SKM-1 treated with dmso at 0.1 percent for 144 hours (cell line): Measurements from ENCODE around the gene SMURF2.
A peak's percentile ranks its signal among the peaks of the same experiment; 100 is the strongest.
"Not testable (repeated sequence)": the region's sequence is repeated elsewhere in the genome, so short reads cannot be mapped to it uniquely, and the experiment has no call there.

Experiments
- DNase-seq: peaks from one replicate; lab custom pipeline; 2025; ENCODE audit not compliant: unreplicated experiment; lab: John Stamatoyannopoulos, UW

The SMURF2 gene

DNA sequence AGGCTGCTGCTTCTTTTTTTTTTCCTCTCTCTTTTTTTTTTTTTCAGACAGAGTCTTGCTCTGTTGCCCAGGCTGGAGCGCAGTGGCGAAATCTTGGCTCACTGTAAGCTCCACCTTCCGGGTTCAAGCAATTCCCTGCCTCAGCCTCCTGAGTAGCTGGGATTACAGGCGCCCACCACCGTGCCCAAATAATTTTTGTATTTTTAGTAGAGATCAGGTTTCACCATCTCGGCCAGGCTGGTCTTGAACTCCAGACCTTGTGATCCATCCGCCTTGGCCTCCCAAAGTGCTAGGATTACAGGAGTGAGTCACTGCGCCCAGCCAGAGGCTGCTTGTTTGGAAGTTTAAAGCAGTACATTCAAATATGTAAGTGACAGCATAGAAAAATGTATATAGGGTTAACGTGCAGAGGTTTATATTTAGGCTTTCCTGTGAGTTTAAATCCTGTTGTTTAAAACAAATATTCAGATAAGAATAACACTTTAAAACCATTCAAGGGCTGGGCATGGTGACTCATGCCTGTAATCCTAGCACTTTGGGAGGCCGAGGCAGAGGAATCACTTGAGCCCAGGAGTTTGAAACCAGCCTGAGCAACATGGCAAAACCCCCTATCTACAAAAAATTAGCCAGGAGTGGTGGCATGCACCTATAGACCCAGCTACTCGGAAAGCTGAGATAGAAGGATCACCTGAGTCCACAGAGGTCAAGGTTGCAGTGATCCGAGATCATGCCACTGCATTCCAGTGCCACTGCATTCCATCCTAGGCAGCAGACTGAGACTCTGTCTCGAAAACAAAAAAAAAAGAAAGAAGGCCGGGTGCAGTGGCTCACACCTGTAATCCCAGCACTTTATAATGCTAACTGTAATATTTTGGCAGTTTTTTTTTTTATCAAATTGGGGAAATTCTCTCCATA, 6.0 kb upstream of the SMURF2 start:
- not testable (repeated sequence) for DNase-seq

DNA sequence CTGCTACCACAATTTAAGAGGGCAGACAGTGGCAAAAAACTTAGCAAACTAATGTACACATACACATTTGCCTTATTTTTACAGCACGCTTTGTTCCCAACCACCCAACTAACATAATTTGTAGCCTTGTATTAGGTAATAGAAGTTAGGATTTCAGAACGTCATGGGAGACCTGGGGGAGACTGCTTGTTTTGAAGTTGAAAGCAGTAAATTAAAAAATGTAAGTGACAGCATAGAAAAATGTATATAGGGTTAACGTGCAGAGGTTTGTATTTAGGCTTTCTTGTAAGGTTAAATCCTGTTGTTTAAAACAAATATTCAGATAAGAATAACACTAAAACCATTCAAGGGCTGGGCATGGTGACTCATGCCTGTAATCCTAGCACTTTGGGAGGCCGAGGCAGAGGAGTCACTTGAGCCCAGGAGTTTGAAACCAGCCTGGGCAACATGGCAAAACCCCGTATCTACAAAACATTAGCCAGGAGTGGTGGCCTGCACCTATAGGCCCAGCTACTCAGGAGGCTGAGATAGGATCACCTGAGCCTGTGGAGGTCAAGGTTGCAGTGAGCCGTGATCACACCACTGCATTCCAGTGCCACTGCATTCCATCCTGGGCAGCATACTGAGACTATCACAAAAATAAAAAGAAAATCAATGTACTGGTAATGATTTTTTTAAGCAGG, 2.3 kb upstream of the SMURF2 start:
- DNase-seq: not testable (repeated sequence)

DNA sequence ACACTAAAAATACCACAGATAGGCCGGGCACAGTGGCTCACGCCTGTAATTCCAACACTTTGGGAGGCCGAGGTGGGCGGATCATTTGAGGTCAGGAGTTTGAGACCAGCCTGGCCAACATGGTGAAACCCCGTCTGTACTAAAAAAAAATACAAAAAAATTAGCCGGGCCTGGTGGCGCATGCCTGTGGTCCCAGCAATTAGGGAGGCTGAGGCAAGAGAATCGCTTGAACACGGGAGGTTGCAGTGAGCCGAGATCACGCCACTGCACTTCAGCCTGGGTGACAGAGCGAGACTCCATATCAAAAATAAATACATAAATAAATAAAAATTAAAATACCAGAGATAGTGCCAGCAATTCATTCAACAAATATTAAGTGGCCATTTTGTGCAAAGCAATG, 1.7 kb upstream of the SMURF2 start:
- not testable (repeated sequence) for DNase-seq

DNA sequence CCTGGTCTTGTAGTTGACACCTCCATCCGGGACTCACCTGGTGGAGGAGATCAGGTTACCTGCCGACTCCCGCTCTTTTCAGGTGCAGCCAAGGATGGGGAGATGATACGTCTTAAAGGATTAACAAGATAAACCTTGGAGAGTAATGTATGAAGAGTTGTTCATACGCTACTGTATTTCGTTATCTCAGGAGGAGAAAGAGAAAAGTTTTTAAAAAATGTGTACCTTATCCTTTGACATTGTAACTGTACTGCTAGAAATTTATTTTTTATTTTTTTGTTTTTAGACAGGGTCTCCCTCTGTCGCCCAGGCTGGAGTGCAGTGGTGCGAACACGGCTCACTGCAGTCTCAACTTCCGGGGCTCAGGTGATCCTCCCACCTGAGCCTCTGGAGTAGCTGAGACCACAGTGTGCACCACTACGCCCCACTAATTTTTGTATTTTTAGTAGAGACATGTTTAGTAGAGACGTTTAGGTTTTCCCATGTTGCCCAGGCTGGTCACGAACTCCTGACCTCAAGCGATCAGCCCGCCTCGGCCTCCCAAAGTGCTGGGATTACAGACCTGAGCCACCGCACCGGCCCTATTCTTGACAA, 764 bp upstream of the SMURF2 start:
- no peak for DNase-seq

DNA sequence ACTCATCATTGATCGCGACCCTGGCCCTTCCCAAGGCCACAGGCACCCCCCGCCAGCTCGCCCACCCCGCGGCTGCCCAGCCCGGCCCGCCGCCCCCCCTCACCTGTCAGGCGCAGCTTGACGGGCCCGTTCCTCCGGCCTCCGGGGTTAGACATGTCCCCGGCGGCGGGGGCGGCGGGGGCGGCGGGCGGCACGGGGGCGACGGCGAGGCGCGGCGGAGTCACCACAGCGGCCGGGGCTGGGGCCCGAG, 456 bp downstream of the SMURF2 start:
- DNase-seq: no peak

DNA sequence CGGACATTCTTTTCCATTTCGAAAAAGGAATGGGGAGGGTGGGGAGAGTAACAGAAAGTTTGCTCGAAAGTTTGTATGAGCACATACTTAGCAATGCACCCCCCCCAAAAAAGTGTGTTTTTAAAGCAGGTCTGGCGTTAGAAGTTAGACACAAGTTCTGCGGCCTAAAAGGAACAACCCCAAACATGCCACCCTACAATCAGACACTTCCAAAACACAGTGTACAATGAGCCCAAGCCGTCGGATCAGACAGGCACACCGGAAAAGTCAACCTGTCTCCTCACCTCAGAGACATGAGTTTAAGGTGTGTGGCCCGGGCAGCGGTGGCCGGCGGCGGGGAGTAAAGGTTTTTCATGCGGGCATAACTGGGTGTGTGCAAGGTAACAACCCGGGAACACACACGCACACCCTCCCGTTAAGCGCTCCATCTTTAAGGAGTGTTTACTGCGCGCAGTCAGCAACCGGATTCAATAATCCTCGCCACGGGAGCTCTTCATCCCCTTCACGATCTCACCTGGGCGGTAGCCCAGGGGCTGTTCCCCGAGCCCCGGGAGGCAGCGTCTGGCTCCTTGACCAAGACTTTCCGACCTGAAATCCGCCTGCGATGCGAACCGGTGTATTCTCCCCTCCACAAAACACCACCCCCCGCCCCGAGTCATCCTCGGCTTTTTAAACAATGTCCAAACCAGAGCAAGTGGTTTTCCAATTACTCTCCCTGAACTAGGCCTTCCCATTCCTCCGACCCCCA, 955 bp downstream of the SMURF2 start:
- DNase-seq: not testable (repeated sequence)

DNA sequence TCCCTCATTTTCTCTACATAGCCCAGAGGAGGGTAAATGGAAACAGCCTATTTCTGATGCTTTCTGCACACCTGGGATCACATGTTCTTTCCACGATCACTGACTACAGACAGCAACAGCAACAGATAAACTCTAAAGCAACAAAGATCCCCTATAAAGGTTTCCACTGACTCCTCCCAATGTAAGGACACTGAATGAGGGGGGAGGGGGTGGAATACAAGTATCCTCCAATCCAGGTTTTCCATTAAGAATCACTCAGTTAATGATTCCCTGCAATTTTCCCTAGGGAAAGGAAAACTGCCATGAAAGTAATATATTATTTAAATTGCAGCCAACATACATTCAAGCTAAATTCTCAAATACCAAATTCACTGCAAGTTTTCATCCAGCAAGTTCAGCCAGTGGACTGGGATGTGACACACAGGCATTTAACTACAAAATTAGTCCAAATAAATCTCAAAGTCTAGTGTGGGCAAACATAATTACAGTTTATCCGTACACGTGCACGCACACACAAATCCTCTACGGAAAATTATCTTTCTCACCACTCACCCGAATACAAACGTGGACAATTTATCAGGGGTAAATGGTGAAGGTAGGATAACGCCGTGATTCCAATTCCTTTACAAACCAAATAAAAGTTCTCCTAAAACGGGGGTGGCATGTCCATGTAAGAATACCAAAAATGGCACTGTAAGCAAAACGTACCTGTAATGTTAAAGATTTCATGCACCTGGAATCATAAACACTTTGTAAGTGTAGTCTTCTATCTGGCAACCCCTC, 1.7 kb downstream of the SMURF2 start:
- not testable (repeated sequence) for DNase-seq

DNA sequence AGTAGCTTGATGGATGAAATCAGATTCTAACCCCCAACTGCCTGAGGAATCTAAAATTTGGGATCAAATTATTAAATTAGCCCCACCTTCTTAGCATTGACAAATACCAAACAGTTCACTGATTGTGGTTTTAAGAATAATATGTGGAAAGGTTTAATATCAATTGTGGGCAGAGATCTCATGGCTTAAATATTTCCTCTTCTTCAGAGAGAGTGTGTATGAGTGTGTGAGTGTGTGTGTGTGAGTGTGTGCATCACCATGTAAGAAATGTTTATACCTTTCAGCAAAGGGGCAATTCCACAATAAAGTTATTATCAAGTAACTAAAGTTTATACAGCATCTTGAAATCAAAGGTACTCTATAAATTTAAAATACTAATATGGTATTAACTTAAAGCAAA, 3.2 kb downstream of the SMURF2 start:
- DNase-seq: no peak

DNA sequence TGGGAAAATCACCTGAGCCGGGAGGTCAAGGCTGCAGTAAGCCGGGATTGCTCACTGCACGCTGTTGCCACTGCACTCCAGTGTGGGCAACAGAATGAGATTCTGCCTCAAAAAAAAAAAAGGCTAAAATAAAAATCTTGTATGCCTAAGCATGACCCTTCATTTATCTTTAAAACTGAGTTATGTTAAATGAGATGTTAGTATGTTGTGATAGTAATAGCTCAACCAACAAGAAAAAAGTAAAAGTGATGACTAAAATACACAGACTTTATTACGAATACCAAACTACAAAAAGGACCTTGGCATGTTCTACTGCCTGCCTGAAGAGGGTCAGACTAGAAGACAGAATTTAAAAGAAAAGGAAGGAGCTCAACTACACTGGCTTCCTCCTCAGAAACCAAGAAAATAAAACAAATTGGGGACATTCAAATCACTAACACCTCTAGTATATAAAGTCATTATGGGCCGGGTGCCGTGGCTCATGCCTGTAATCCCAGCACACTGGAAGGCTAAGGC, 4.4 kb downstream of the SMURF2 start:
- no peak for DNase-seq

DNA sequence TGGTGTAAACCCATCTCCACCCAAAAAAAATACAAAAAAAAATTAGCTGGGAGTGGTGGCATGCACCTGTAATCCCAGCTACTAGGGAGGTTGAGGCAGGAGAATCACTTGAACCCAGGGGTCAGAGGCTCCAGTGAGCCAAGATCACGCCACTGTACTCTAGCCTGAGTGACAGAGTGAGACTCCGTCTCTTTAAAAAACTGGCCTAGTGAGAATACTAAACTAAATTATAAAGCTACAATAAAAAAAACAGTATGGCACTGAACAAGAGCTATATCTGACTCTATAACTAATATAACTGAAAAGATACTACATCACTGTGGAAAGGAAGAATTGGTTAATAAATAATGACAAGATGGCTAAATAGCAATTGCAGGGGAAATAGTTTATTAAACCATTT, 6.4 kb downstream of the SMURF2 start:
- DNase-seq: no peak

DNA sequence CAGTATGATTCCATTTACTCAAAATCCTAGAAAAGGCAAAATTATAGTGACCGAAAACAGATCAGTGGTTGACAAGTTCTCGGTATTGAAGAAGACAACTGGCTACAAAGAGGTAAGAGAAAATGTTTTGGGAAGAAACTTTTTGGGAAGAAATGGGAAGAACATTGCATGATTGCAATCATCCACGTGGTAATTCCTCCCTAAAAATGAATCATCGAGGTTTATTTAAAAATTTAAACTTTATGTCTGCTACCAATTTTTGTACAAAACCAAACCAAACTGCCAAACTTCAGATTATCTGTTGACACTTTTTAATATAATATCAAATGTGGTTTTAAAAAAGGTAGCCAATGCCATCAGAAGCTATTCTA, 8.1 kb downstream of the SMURF2 start:
- no peak for DNase-seq

DNA sequence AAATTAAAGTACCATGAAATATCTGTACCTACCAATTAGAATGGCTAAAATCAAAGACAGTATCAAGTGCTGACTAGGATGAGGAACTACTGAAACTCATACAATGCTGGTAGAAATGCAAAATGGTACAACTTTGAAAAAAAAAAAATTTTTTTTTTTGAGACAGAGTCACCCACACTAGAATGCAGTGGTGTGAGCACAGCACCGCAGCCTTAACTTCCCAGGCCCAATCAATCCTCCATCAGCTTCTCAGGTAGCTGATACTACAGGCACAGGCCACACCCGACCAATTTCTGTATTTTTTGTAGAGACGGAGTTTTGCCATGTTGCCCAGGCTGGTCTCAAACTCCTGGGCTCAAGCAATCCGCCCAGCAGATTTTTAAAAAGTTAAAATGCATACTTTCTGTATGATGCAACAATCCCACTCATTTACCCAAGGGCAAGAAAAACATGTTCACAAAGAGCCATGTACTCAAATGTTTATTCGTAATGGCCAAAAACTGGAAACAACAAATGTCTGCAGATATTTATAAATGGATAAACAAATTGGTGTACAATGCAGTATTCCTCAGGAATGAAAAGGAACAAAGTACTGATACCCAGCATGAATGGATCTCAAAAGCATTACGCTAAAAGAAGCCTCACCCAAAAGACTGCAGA, 8.7 kb downstream of the SMURF2 start:
- no peak for DNase-seq

DNA sequence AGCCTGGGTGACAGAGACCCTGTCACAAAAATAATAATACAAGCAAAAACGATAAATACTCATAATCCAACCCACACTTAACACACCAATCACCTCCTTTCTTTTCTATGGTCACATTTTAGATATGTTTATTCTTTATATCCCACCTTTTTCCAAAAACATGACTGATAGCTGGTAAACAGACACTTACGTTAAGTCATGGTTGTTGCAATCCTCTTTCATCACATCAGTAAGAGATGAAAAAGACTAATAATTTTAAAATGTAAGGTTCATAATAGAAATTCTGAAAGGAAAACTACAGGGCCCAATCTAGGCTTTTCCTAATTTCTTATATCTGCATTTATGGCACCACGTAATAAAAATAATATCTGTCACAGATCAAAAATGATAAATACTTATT, 10.2 kb downstream of the SMURF2 start:
- no peak for DNase-seq

DNA sequence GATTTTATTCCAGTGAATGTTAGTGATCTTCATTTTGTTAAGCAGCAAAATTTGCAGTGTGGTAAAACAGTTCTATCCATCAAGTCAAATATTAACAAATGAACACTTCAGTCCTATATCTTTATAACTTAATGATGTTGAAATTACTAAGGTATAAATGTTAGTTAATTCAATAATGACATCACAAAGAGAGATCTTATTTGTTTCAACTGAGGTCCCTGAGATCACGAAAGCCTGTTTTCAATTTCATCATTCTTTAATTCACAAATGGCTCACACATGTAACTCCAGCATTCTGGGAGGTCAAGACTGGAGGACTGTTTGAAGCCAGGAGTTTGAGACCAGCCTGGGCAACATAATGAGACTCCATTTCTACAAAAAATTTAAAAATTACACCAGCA, 13.9 kb downstream of the SMURF2 start:
- no peak for DNase-seq

DNA sequence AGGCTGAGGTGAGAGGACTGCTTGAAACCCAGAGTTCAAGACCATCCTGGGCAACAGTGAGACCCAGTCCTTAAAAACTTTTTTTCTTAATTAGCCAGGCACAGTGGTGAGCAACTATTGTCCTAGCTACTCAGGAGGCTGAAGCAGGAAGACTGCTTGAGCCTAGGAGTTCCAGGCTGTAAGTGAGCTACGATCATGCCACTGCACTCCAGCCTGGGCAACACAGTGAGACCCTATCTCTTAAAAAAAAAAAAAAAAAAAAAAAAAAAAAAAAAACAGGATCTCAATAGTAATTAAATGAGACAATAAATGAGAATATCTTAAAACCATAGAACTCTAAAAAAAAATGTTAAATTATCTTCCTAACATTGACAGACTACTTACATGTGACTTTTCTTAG, 14.3 kb downstream of the SMURF2 start:
- no peak for DNase-seq

DNA sequence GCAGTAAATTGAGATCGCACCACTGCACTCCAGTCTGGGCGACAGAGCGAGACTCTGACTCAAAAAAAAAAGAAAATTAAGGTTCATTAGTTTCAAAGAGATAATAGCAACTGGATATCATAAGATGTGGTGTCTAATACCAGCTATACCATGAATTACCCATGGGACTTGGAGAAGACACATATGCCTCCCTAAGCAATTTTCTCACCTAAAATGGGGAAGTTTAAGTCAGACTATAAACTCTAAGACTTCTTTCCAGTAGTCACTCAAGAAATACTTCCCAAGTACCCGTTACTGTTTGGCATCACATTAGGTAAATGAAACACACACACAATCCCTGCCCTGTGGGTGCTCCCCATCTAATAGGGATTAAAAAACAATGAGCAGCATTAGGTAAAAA, 22.6 kb downstream of the SMURF2 start:
- DNase-seq: peak; percentile 8

DNA sequence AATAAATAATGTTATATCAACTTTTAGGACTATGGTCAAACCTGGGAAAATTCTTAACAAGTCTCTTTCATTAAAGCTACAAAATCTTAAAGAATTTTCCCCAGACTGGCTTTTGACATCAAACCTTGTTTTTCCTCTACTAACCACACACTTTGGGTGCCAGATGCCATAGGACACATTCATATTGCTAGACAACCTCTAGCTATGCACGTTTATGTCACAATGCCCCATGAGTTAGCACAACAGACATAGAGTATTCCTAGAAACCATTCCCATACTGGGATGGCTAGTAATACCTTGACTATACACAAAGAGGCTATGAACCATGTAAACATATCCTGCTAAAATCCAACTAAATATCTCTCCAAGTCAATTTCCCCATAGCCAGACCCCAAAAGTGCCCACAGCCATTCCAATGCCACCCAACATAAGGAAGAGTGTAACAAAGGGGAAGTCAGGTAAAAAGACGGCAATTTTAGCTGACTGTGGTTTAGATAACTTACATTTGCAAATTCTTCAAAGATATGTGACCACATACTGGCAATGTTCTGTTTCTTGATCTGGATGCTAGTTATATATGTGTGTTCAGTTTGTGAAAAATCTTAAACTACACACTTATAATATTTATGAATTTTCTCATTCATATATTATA, 23.4 kb downstream of the SMURF2 start:
- DNase-seq: peak; percentile 47

DNA sequence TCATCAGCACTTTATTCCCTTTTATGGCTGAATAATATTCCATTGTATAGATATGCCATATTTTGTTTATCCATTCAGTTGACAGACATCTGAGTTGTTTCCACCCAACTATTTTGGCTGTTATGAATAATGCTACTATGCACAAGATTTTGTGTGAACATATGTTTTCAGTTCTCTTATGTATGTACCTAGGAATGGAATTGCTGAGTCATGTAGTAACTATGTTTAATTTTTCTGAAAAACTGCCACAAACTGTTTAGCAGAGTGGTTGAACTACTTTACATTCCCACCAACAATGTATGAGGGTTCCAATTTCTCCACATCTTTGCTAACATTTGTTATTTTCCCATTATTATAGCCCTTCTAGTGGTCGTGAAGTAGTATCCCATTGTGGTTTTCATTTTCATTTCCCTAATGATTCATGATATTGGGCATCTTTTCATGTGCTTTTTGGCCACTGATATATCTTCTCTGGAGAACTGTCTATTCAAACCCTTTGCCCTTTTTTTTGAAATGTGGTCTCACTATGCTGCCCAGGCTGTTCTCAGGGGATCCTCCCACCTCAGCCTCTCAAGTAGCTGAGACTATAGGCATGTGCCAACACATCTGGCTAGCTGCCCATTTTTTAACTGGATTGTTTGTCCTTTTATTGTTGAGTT, 26.3 kb downstream of the SMURF2 start:
- DNase-seq: no peak

DNA sequence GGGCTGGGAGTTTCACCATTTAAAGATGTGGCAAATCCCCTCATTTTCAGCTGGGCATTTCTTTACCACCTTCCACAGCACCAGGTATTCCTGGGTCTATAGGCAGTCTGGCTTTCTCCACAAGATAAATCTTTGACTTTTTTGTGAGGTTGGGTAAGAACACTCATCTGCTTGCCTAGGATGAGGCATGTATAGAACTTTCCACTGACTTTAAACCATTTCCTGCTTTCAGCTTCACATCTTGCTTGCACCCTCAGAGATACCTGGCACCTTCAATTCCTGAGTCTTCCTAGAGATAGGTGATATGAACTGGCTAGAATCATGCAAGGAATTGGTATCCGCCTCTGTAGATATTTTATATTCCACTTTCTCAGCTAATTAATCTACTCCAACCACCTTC, 27.9 kb downstream of the SMURF2 start:
- no peak for DNase-seq
